ENCODE results near the gene NUMA1. TPM values are rescaled to one million over a fixed set of nuclear protein-coding genes. Genes with fewer than 3 reads are reported as not detected.

The NUMA1 gene
- polyA plus RNA-seq, 1 donor from 2014 or later = 116 TPM

- no peaks in the 10 kb centered on the region for H3K9me2 ChIP-seq (ENCODE audit: insufficient read depth, low read length)
- no peaks in the 10 kb centered on the region for H4K20me1 ChIP-seq (ENCODE audit: insufficient read depth)
- H3K27ac ChIP-seq (ENCODE audit: low read length) = no peak overlapping the region
- H3K27me3 ChIP-seq (ENCODE audit: insufficient read depth, low read depth, low read length) = no peaks in the 10 kb centered on the region
- no peak overlapping the region for H3K4me2 ChIP-seq (ENCODE audit: low read length)
- no peak overlapping the region for H3K4me3 ChIP-seq (ENCODE audit: low read length)
- no peaks in the 10 kb centered on the region for H3F3A ChIP-seq (ENCODE audit: insufficient read depth, low read length, poor library complexity, severe bottlenecking)
- no peaks in the 10 kb centered on the region for H3K79me2 ChIP-seq (replicated peaks; ENCODE audit: insufficient read depth, low read length)
- peaks cover 12% of the 10 kb centered on the region for H3K36me3 ChIP-seq (ENCODE audit: insufficient read depth, low read length)
- TF ChIP-seq SMC3 (conservative IDR thresholded peaks at IDR 0.05; ENCODE audit: poor library complexity) (no peak), CTCF (IDR thresholded peaks at IDR 0.05; ENCODE audit: poor library complexity, severe bottlenecking) (no peak), REST (IDR thresholded peaks at IDR 0.05; ENCODE audit: borderline replicate concordance) (no peak), EZH2 (IDR thresholded peaks at IDR 0.05; ENCODE audit: borderline replicate concordance, insufficient read depth, low read length, poor library complexity, severe bottlenecking) (no peak), POLR2AphosphoS5 (IDR thresholded peaks at IDR 0.05) (no peak), TAF1 (IDR thresholded peaks at IDR 0.05; ENCODE audit: low read depth) (no peak), RAD21 (conservative IDR thresholded peaks at IDR 0.05) (no peak), MXI1 (conservative IDR thresholded peaks at IDR 0.05; ENCODE audit: poor library complexity, severe bottlenecking) (no peak), EP300 (conservative IDR thresholded peaks at IDR 0.05; ENCODE audit: poor library complexity, severe bottlenecking) (no peak)
- no peaks in the 10 kb centered on the region for H3K9me3 ChIP-seq (ENCODE audit: low read length)
- H2AFZ ChIP-seq (ENCODE audit: low read depth, low read length) = no peak overlapping the region
- H3K9ac ChIP-seq (ENCODE audit: low read length) = no peak overlapping the region
Observed at GRCh38 chr11:71964641-71965040, 115.7 kb downstream of the NUMA1 start.

DNA sequence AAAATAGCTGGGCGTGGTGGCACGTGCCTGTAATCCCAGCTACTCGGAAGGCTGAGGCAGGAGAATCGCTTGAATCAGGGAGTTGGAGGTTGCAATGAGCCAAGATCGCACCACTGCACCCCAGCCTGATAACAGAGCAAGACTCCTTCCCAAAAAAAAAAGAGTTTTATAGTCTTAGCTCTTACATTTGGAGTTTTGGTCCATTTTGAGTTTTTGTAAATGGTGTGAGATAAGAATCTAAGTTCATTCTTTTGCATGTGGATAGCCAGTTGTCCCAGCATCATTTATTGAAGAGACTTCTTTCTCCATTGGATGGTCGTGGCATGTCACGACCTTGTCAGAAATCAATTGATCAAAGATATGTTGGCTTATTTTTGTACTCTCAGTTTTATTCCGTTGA lies 116.9 kb downstream of the NUMA1 start:
- no peaks in the 10 kb centered on the region for H3K79me2 ChIP-seq (replicated peaks; ENCODE audit: insufficient read depth, low read length)
- no peak overlapping the region for H3K9ac ChIP-seq (ENCODE audit: low read length)
- no peak for TF ChIP-seq EP300 (conservative IDR thresholded peaks at IDR 0.05; ENCODE audit: poor library complexity, severe bottlenecking)
- no peak for TF ChIP-seq MXI1 (conservative IDR thresholded peaks at IDR 0.05; ENCODE audit: poor library complexity, severe bottlenecking)
- no peak for TF ChIP-seq EZH2 (IDR thresholded peaks at IDR 0.05; ENCODE audit: borderline replicate concordance, insufficient read depth, low read length, poor library complexity, severe bottlenecking)
- TF ChIP-seq TAF1 (IDR thresholded peaks at IDR 0.05; ENCODE audit: low read depth) = no peak
- TF ChIP-seq POLR2AphosphoS5 (IDR thresholded peaks at IDR 0.05) = no peak
- TF ChIP-seq SMC3 (conservative IDR thresholded peaks at IDR 0.05; ENCODE audit: poor library complexity) = no peak
- no peak for TF ChIP-seq CTCF (IDR thresholded peaks at IDR 0.05; ENCODE audit: poor library complexity, severe bottlenecking)
- TF ChIP-seq REST (IDR thresholded peaks at IDR 0.05; ENCODE audit: borderline replicate concordance) = no peak
- no peak for TF ChIP-seq RAD21 (conservative IDR thresholded peaks at IDR 0.05)
- no peak overlapping the region for H3K4me2 ChIP-seq (ENCODE audit: low read length)
- no peaks in the 10 kb centered on the region for H3K9me3 ChIP-seq (ENCODE audit: low read length)
- H2AFZ ChIP-seq (ENCODE audit: low read depth, low read length) = no peak overlapping the region
- no peak overlapping the region for H3K27ac ChIP-seq (ENCODE audit: low read length)
- H3K27me3 ChIP-seq (ENCODE audit: insufficient read depth, low read depth, low read length) = no peaks in the 10 kb centered on the region
- no peaks in the 10 kb centered on the region for H3F3A ChIP-seq (ENCODE audit: insufficient read depth, low read length, poor library complexity, severe bottlenecking)
- H3K4me3 ChIP-seq (ENCODE audit: low read length) = no peak overlapping the region
- H3K9me2 ChIP-seq (ENCODE audit: insufficient read depth, low read length) = no peaks in the 10 kb centered on the region
- H3K36me3 ChIP-seq (ENCODE audit: insufficient read depth, low read length) = peaks cover 12% of the 10 kb centered on the region
- no peaks in the 10 kb centered on the region for H4K20me1 ChIP-seq (ENCODE audit: insufficient read depth)
